Progenitor cell of endocrine pancreas (in vitro differentiated cells): ENCODE results near the gene DPP7. TPM values are rescaled to one million over a fixed set of nuclear protein-coding genes. Genes with fewer than 3 reads are reported as not detected.

ENCODE experiments used
- DNase-seq: peaks from one replicate; pipeline ENCODE4 v3.0.0; 2021; ENCODE audit warnings: low spot score; ENCODE audit not compliant: unreplicated experiment
- H3K27ac Mint-ChIP-seq: 2 replicates; pipeline ENCODE4 v1.8.0; 2021; ENCODE audit warnings: mild to moderate bottlenecking, moderate library complexity, mixed read lengths
- H3K27me3 Mint-ChIP-seq: 2 replicates; pipeline ENCODE4 v1.8.0; 2021; ENCODE audit warnings: mixed read lengths
- H3K36me3 Mint-ChIP-seq: 2 replicates; pipeline ENCODE4 v1.8.0; 2022; ENCODE audit warnings: mixed read lengths; ENCODE audit not compliant: insufficient read depth
- H3K4me1 Mint-ChIP-seq: 2 replicates; pipeline ENCODE4 v1.8.0; 2021; ENCODE audit warnings: low read depth, mixed read lengths
- H3K4me3 Mint-ChIP-seq: 2 replicates; pipeline ENCODE4 v1.8.0; 2021; ENCODE audit warnings: low read depth, mild to moderate bottlenecking, moderate library complexity, mixed read lengths
- H3K9me3 Mint-ChIP-seq: 2 replicates; pipeline ENCODE4 v1.8.0; 2021; ENCODE audit warnings: low read depth, mixed read lengths
- CTCF ChIP-seq: fragments of 200-600 bp; sonication (generic); IDR thresholded peaks from one replicate; pipeline ENCODE4 v1.5.0; 2021; ENCODE audit warnings: antibody characterized with exemption, mild to moderate bottlenecking; ENCODE audit not compliant: unreplicated experiment
- total RNA-seq: library from RNA; stranded (reverse); gene quantifications from 2 replicates; pipeline ENCODE4 v1.2.1, GENCODE V29; 2021

DPP7 gene
- total RNA-seq, 1 donor from 2014 or later: 39.2 TPM

- Mint-ChIP-seq H3K9me3 (no peaks in the 10 kb centered on the region), H3K4me1 (no peaks in the 10 kb centered on the region), H3K27me3 (peaks cover 64% of the 10 kb centered on the region), H3K4me3 (no peak overlapping the region), H3K36me3 (no peaks in the 10 kb centered on the region), H3K27ac (no peak overlapping the region)
- no peak for TF ChIP-seq CTCF
- no peak for DNase-seq
These were observed 46.4 kb upstream of the DPP7 start for GRCh38 chr9:137160716-137161557.

DNA sequence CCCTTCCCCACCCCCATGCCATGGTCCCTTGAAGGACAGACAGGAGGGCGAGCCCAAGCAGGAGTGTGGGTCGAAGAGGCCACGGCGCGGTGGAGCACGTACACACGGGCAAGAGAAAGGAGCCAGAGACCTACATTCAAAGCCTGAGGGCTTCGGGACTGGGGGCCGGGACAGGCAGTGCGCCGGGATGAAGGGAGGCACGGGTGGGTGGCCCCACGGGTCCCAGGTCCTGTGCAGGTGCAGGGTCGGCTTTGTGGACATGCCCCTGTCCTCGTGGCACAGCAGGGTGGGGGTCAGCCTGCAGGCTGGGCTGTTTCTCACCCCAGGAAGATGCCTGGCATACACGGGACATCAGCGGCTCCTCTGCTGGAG lies 45.5 kb upstream of the DPP7 start:
- no peak overlapping the region for H3K4me3 Mint-ChIP-seq
- peaks cover 63% of the 10 kb centered on the region for H3K27me3 Mint-ChIP-seq
- H3K4me1 Mint-ChIP-seq: no peaks in the 10 kb centered on the region
- no peaks in the 10 kb centered on the region for H3K36me3 Mint-ChIP-seq
- TF ChIP-seq CTCF: no peak
- no peaks in the 10 kb centered on the region for H3K9me3 Mint-ChIP-seq
- no peak overlapping the region for H3K27ac Mint-ChIP-seq
- DNase-seq: no peak

GRCh38 chr9:137159105-137160053 lies 44.8 kb upstream of the DPP7 start:
- Mint-ChIP-seq H3K4me3 (no peak overlapping the region), H3K4me1 (no peaks in the 10 kb centered on the region), H3K36me3 (no peaks in the 10 kb centered on the region), H3K9me3 (no peaks in the 10 kb centered on the region), H3K27me3 (peaks cover 64% of the 10 kb centered on the region), H3K27ac (no peak overlapping the region)
- TF ChIP-seq CTCF: no peak
- no peak for DNase-seq

GRCh38 chr9:137158625-137159024 lies 44.1 kb upstream of the DPP7 start:
- Mint-ChIP-seq H3K36me3 (no peaks in the 10 kb centered on the region), H3K9me3 (no peaks in the 10 kb centered on the region), H3K4me3 (no peak overlapping the region), H3K27ac (no peak overlapping the region), H3K27me3 (peaks cover 60% of the 10 kb centered on the region), H3K4me1 (no peaks in the 10 kb centered on the region)
- TF ChIP-seq CTCF: no peak
- no peak for DNase-seq

- Mint-ChIP-seq H3K4me1 (no peaks in the 10 kb centered on the region), H3K9me3 (no peaks in the 10 kb centered on the region), H3K4me3 (no peak overlapping the region), H3K36me3 (no peaks in the 10 kb centered on the region), H3K27ac (no peak overlapping the region), H3K27me3 (peaks cover 53% of the 10 kb centered on the region)
- no peak for TF ChIP-seq CTCF
- DNase-seq: no peak
These were observed 43.3 kb upstream of the DPP7 start for GRCh38 chr9:137157618-137158415.
